IMR-90 (cell line): ENCODE data around the gene LCE4A. TPM values are rescaled to one million over a fixed set of nuclear protein-coding genes. Genes with fewer than 3 reads are reported as not detected.
"Not testable (repeated sequence)": the region's sequence is repeated elsewhere in the genome, so short reads cannot be mapped to it uniquely, and the experiment has no call there.

ENCODE experiments used
- ATAC-seq: fragments of 200-7000 bp; cut with Tn5 transposase; 2 replicates; pipeline ENCODE4 v1.9.1; 2020; ENCODE audit warnings: low read depth, mild to moderate bottlenecking, moderate library complexity
- BruUV-seq: library from RNA; stranded (reverse); fragments of 400-500 nt; replicated peaks from 2 replicates; lab custom pipeline; 2021; lab: Mats Ljungman, UMichigan
- CTCF ChIA-PET: fragments of 300-600 bp; formaldehyde crosslinking; extraction: SDS; loops from one replicate; lab custom pipeline; 2021; ENCODE audit warnings: antibody characterized with exemption; lab: Yijun Ruan, JAX
- POLR2A ChIA-PET: fragments of 300-600 bp; sonication (Branson Sonifier 250); formaldehyde crosslinking; loops from one replicate; lab custom pipeline; 2022; ENCODE audit warnings: antibody characterized with exemption; ENCODE audit not compliant: unreplicated experiment; lab: Charles Lee
- DNase-seq: peaks from one replicate; pipeline ENCODE4 v3.0.0; 2013
- H2AFZ ChIP-seq: replicated peaks from 2 replicates; pipeline ENCODE3; 2013; ENCODE audit warnings: low read length, mild to moderate bottlenecking; ENCODE audit not compliant: poor library complexity
- H2AK5ac ChIP-seq: 2 replicates; pipeline ENCODE4 v1.6.1; 2013; ENCODE audit warnings: low read depth, low read length, inconsistent platforms
- H2AK9ac ChIP-seq: replicated peaks from 2 replicates; pipeline ENCODE3; 2013; ENCODE audit warnings: mild to moderate bottlenecking, low read depth, low read length, moderate library complexity; ENCODE audit not compliant: poor library complexity
- H2BK120ac ChIP-seq: 2 replicates; pipeline ENCODE4 v1.6.1; 2013; ENCODE audit warnings: low read depth, low read length, inconsistent platforms
- H2BK15ac ChIP-seq: 3 replicates; pipeline ENCODE4 v1.6.1; 2013; ENCODE audit warnings: low read depth, low read length, inconsistent platforms
- H2BK20ac ChIP-seq: 2 replicates; pipeline ENCODE4 v1.6.1; 2013; ENCODE audit warnings: low read depth, mild to moderate bottlenecking, inconsistent platforms, low read length, moderate library complexity
- H2BK5ac ChIP-seq: 2 replicates; pipeline ENCODE4 v1.6.1; 2013; ENCODE audit warnings: mild to moderate bottlenecking, low read depth, low read length, inconsistent platforms; ENCODE audit not compliant: poor library complexity, severe bottlenecking
- H3K14ac ChIP-seq: replicated peaks from 2 replicates; pipeline ENCODE4 v1.6.1; 2013; ENCODE audit warnings: low read depth, low read length, inconsistent platforms
- H3K18ac ChIP-seq: 2 replicates; pipeline ENCODE4 v1.6.1; 2013; ENCODE audit warnings: low read depth, low read length, control low read depth
- H3K23ac ChIP-seq: 2 replicates; pipeline ENCODE4 v1.6.1; 2013; ENCODE audit warnings: low read depth, low read length, inconsistent platforms
- H3K27ac ChIP-seq: 2 replicates; pipeline ENCODE4 v1.5.1; 2013; ENCODE audit warnings: mild to moderate bottlenecking, control low read depth, low read length; ENCODE audit not compliant: insufficient read depth
- H3K27me3 ChIP-seq: 2 replicates; pipeline ENCODE4 v1.6.1; 2013; ENCODE audit warnings: low read length; ENCODE audit not compliant: control insufficient read depth, insufficient read depth
- H3K36me3 ChIP-seq: 2 replicates; pipeline ENCODE4 v1.6.1; 2013; ENCODE audit warnings: low read length, mixed read lengths; ENCODE audit not compliant: control insufficient read depth, insufficient read depth
- H3K4ac ChIP-seq: 2 replicates; pipeline ENCODE4 v1.6.1; 2013; ENCODE audit warnings: low read depth, low read length, inconsistent platforms
- H3K4me1 ChIP-seq: 2 replicates; pipeline ENCODE4 v1.6.1; 2013; ENCODE audit warnings: low read length, mixed read lengths; ENCODE audit not compliant: control insufficient read depth, insufficient read depth
- H3K4me2 ChIP-seq: 2 replicates; pipeline ENCODE4 v1.6.1; 2013; ENCODE audit warnings: low read depth, mild to moderate bottlenecking, control low read depth, low read length, moderate library complexity
- H3K4me3 ChIP-seq: 2 replicates; pipeline ENCODE4 v1.5.1; 2013; ENCODE audit warnings: low read depth, mild to moderate bottlenecking, control low read depth, low read length, moderate library complexity; ENCODE audit not compliant: insufficient read depth
- H3K56ac ChIP-seq: 2 replicates; pipeline ENCODE4 v1.6.1; 2013; ENCODE audit warnings: low read length, inconsistent platforms; ENCODE audit not compliant: insufficient read depth; ENCODE audit errors: extremely low read depth
- H3K79me1 ChIP-seq, 2 experiments: 2 replicates each; pipeline ENCODE4 v1.6.1; 2013; ENCODE audit warnings: low read length in 2 of 2, inconsistent platforms in 1 of 2, low read depth in 1 of 2
- H3K9ac ChIP-seq: 2 replicates; pipeline ENCODE4 v1.6.1; 2013; ENCODE audit warnings: low read depth, low read length, control low read depth
- H3K9me1 ChIP-seq: 2 replicates; pipeline ENCODE4 v1.6.1; 2013; ENCODE audit warnings: low read length, inconsistent platforms; ENCODE audit not compliant: insufficient read depth
- H3K9me3 ChIP-seq: 2 replicates; pipeline ENCODE4 v1.6.1; 2013; ENCODE audit warnings: low read length; ENCODE audit not compliant: control insufficient read depth, insufficient read depth
- H4K20me1 ChIP-seq: 2 replicates; pipeline ENCODE4 v1.6.1; 2013; ENCODE audit warnings: low read length, inconsistent platforms; ENCODE audit not compliant: insufficient read depth
- H4K5ac ChIP-seq: 2 replicates; pipeline ENCODE4 v1.6.1; 2013; ENCODE audit warnings: mild to moderate bottlenecking, low read depth, low read length, control low read depth
- H4K8ac ChIP-seq, 2 experiments: 2 replicates each; pipeline ENCODE4 v1.6.1; 2013; ENCODE audit warnings: low read depth in 2 of 2, low read length in 2 of 2, control low read depth in 1 of 2, inconsistent platforms in 1 of 2
- H4K91ac ChIP-seq: 2 replicates; pipeline ENCODE4 v1.6.1; 2013; ENCODE audit warnings: low read depth, low read length, inconsistent platforms; ENCODE audit not compliant: insufficient read depth
- BHLHE40 ChIP-seq: fragments of 150-350 bp; IDR thresholded peaks from 2 replicates; pipeline ENCODE4 v1.6.1; 2016; ENCODE audit warnings: mild to moderate bottlenecking, low read depth, low read length
- MAZ ChIP-seq: IDR thresholded peaks from 2 replicates; pipeline ENCODE4 v1.6.1; 2012; ENCODE audit warnings: low read depth, mild to moderate bottlenecking, low read length, improper control_type of control experiment, moderate library complexity, borderline replicate concordance
- WGBS, 2 experiments: methylation state at CpG; one replicate each; pipeline versions ENCODE4 v1.1.5 to v1.1.7; 2013; ENCODE audit warnings: missing lambda C conversion rate in 2 of 2; ENCODE audit not compliant: insufficient read length in 1 of 2; ENCODE audit errors: extremely low coverage in 2 of 2; 5-methylcytosine and 5-hydroxymethylcytosine counted together
- dilution Hi-C: fragments of 300-500 bp; cut with HindIII; formaldehyde crosslinking; loops from one replicate; pipeline ENCODE4 v1.14.3; 2018; ENCODE audit warnings: low sequenced_read_pairs; ENCODE audit not compliant: unreplicated experiment
- in situ Hi-C: fragments of 300-500 bp; cut with MboI; formaldehyde crosslinking; loops from 3 replicates; pipeline ENCODE4 v1.14.3; 2019; ENCODE audit warnings: low sequenced_read_pairs, inconsistent platforms, mixed read lengths
- intact Hi-C: fragments of 100-400 bp; cut with micrococcal nuclease; formaldehyde crosslinking; loops from 2 replicates; pipeline ENCODE4 v1.10.0; 2022
- polyA plus RNA-seq, 3 experiments: library from polyadenylated mRNA; depleted of rRNA; stranded (reverse); fragments of >200 nt; gene quantifications; 2 replicates each; pipeline ENCODE4 v1.2.3, GENCODE V29; 2012; ENCODE audit warnings: low replicate concordance in 1 of 3
- total RNA-seq: library from RNA; depleted of rRNA; stranded (reverse); fragments of >200 nt; gene quantifications from 2 replicates; pipeline ENCODE4 v1.2.3, GENCODE V29; 2012

Gene LCE4A
- total and polyA plus RNA-seq, 2 of the 4 experiments (the other 2 are of a cell fraction): not detected

GRCh38 chr1:152663098-152663497 is 44.9 kb upstream of the LCE4A start, which contains the start of gene LCE2D:
Gene LCE2D, plus strand, starts transcription at chr1:152663380. Its CDS starts 726 bp downstream, at chr1:152664106.
- intact Hi-C loops: no loop called here
- Histone ChIP-seq H4K91ac (no peak within 1 kb of the TSS), H3K9ac (no peak within 1 kb of the TSS), H3K14ac (no peak within 1 kb of the TSS), H3K4me1 (no peaks in the 10 kb centered on the region), H3K4me2 (no peak within 1 kb of the TSS), H4K8ac (no peak within 1 kb of the TSS), H2BK5ac (no peak within 1 kb of the TSS), H2BK20ac (no peak within 1 kb of the TSS), H3K4me3 (no peak within 1 kb of the TSS), H3K79me1 (no peaks in the 10 kb centered on the region), H3K56ac (no peak within 1 kb of the TSS), H4K20me1 (no peaks in the 10 kb centered on the region), H3K4ac (no peak within 1 kb of the TSS), H2AK9ac (no peak within 1 kb of the TSS), H3K36me3 (no peaks in the 10 kb centered on the region), H2AK5ac (no peak within 1 kb of the TSS), H3K9me1 (no peaks in the 10 kb centered on the region), H2AFZ (no peak within 1 kb of the TSS), H3K18ac (no peak within 1 kb of the TSS), H3K9me3 (no peaks in the 10 kb centered on the region), H2BK15ac (no peak within 1 kb of the TSS), H3K23ac (no peak within 1 kb of the TSS), H3K27ac (no peak within 1 kb of the TSS), H2BK120ac (no peak within 1 kb of the TSS), H4K5ac (no peak within 1 kb of the TSS), H3K27me3 (no peaks in the 10 kb centered on the region; the same call in 1 of the 2 replicates)
- ATAC-seq (no peak), DNase-seq (no peak)
- ChIA-PET CTCF (interaction anchor here (1.3 kb wide), 1 partner anchor 9 kb away, joined by 4 read pairs; no protein-coding TSS in a partner anchor), POLR2A (no interaction called here)
- TF ChIP-seq BHLHE40 (0 out of 2 replicates have a peak, but pooled peaks have one; percentile 10), MAZ (no peak)
- dilution Hi-C loops: no loop called here
- BruUV-seq: no TSS peak
- WGBS, 2 experiments: 29% methylated on average over 1 of the region's 3 CpGs; no CpG with 5 or more reads in 1 of the 2 experiments
- in situ Hi-C loops: loop anchor here (25.0 kb wide), 1 partner anchor 549 kb away; the partner anchor contains the start of genes LELP1 and PRR9

DNA sequence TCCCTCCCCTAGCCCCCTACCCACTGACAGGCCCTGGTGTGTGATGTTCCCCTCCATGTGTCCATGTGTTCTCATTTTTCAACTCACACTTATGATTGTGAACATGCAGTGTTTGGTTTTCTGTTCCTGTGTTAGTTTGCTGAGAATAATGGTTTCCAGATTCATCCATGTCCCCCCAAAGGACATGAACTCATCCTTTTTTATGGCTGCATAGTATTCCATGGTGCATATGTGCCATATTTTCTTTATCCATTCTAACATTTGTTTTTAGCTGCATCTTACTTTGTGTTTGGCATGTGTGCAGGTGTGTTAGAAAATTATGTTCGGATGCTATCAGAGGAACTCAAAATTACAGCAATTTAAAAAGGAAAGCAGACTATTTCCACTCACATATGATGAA is 41.8 kb upstream of the LCE4A start:
- H2BK20ac ChIP-seq, H2BK120ac ChIP-seq, H2BK15ac ChIP-seq, H3K23ac ChIP-seq, H3K14ac ChIP-seq, H3K36me3 ChIP-seq, H3K9ac ChIP-seq, dilution Hi-C loops, H3K4me2 ChIP-seq, H3K79me1 ChIP-seq, ATAC-seq, intact Hi-C loops, H4K5ac ChIP-seq, H3K18ac ChIP-seq, H3K4me3 ChIP-seq, BruUV-seq, H2AK9ac ChIP-seq, H3K4ac ChIP-seq, CTCF ChIA-PET, H3K9me1 ChIP-seq, H4K91ac ChIP-seq, POLR2A ChIA-PET, H2AFZ ChIP-seq, DNase-seq, H2BK5ac ChIP-seq, H3K27ac ChIP-seq, H2AK5ac ChIP-seq, H4K8ac ChIP-seq, H4K20me1 ChIP-seq, H3K56ac ChIP-seq, H3K4me1 ChIP-seq, H3K27me3 ChIP-seq, H3K9me3 ChIP-seq: not testable (repeated sequence)
- WGBS, 2 experiments: no CpG with 5 or more reads among the region's 1 CpG
- in situ Hi-C loops: loop anchor here (25.0 kb wide), 1 partner anchor 546 kb away; the partner anchor contains the start of genes LELP1 and PRR9
